Measurements from ENCODE around the gene CELA2A.
"Not testable (repeated sequence)": the region's sequence is repeated elsewhere in the genome, so short reads cannot be mapped to it uniquely, and the experiment has no call there.

DNA sequence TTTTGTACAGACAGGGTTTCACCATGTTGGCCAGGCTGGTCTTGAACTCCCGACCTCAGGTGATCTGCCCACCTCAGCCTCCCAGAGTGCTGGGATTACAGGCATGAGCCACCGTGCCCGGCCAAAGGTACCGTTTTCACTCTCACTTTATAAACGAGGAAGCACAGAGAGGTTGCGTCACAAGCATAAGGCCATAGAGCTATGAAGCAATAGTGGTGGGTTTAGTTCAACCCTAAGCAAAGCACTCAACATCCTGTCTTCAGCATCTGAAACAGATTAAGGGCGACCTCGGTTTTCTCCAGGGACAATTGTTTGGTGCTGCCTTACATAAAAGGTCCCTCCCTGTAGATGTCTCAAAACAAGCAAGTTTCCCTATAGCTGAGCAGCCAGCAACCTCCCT is 21.8 kb upstream of the CELA2A start:
- TF ChIP-seq, protein P1, sequence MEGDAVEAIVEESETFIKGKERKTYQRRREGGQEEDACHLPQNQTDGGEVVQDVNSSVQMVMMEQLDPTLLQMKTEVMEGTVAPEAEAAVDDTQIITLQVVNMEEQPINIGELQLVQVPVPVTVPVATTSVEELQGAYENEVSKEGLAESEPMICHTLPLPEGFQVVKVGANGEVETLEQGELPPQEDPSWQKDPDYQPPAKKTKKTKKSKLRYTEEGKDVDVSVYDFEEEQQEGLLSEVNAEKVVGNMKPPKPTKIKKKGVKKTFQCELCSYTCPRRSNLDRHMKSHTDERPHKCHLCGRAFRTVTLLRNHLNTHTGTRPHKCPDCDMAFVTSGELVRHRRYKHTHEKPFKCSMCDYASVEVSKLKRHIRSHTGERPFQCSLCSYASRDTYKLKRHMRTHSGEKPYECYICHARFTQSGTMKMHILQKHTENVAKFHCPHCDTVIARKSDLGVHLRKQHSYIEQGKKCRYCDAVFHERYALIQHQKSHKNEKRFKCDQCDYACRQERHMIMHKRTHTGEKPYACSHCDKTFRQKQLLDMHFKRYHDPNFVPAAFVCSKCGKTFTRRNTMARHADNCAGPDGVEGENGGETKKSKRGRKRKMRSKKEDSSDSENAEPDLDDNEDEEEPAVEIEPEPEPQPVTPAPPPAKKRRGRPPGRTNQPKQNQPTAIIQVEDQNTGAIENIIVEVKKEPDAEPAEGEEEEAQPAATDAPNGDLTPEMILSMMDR (IDR thresholded peaks at IDR 0.05; ENCODE audit: insufficient read depth, low read length): not testable (repeated sequence)
- not testable (repeated sequence) for TF ChIP-seq SPI1 (IDR thresholded peaks at IDR 0.05; ENCODE audit: borderline replicate concordance, low read depth)
